H9 (cell line): Measurements from ENCODE around the gene ST6GALNAC1. TPM values are rescaled to one million over a fixed set of nuclear protein-coding genes. Genes with fewer than 3 reads are reported as not detected.

Experiments used
- DNase-seq: peaks from one replicate; pipeline ENCODE4 v3.0.0-alpha.2; 2017
- H2AFZ ChIP-seq: one replicate; pipeline ENCODE4 v1.6.1; 2013; ENCODE audit warnings: mild to moderate bottlenecking, low read length, control low read depth, moderate library complexity
- H2AK5ac ChIP-seq: 2 replicates; pipeline ENCODE4 v1.6.1; 2013; ENCODE audit warnings: low read length, control low read depth, mixed read lengths; ENCODE audit not compliant: insufficient read length
- H2BK120ac ChIP-seq: one replicate; pipeline ENCODE4 v1.6.1; 2013; ENCODE audit warnings: low read depth, mild to moderate bottlenecking, low read length, control low read depth, inconsistent platforms; ENCODE audit not compliant: poor library complexity, severe bottlenecking
- H2BK12ac ChIP-seq: 2 replicates; pipeline ENCODE4 v1.6.1; 2013; ENCODE audit warnings: low read length, control low read depth, mixed read lengths, low read depth; ENCODE audit not compliant: insufficient read length
- H2BK15ac ChIP-seq: 2 replicates; pipeline ENCODE4 v1.6.1; 2013; ENCODE audit warnings: low read depth, low read length, control low read depth
- H2BK20ac ChIP-seq: one replicate; pipeline ENCODE4 v1.6.1; 2013; ENCODE audit warnings: low read depth, mild to moderate bottlenecking, low read length, control low read depth, inconsistent platforms; ENCODE audit not compliant: poor library complexity, severe bottlenecking
- H2BK5ac ChIP-seq: 2 replicates; pipeline ENCODE4 v1.6.1; 2013; ENCODE audit warnings: low read length, control low read depth, mixed read lengths; ENCODE audit not compliant: insufficient read length
- H3K14ac ChIP-seq: 2 replicates; pipeline ENCODE4 v1.6.1; 2013; ENCODE audit warnings: low read length, control low read depth; ENCODE audit not compliant: insufficient read depth
- H3K18ac ChIP-seq: 2 replicates; pipeline ENCODE4 v1.6.1; 2013; ENCODE audit warnings: low read depth, mild to moderate bottlenecking, mixed read lengths, low read length, control low read depth; ENCODE audit not compliant: insufficient read length
- H3K23ac ChIP-seq: 2 replicates; pipeline ENCODE4 v1.6.1; 2013; ENCODE audit warnings: low read length, control low read depth, mixed read lengths, low read depth; ENCODE audit not compliant: insufficient read length
- H3K23me2 ChIP-seq: 2 replicates; pipeline ENCODE4 v1.6.1; 2013; ENCODE audit warnings: low read depth, mild to moderate bottlenecking, mixed read lengths, low read length, control low read depth; ENCODE audit not compliant: insufficient read length, poor library complexity, severe bottlenecking
- H3K27ac ChIP-seq: 2 replicates; pipeline ENCODE4 v1.5.1; 2013; ENCODE audit warnings: low read length, control low read depth, mixed read lengths, low read depth; ENCODE audit not compliant: insufficient read length
- H3K27me3 ChIP-seq: 2 replicates; pipeline ENCODE4 v1.6.1; 2013; ENCODE audit warnings: low read length, control low read depth, inconsistent platforms; ENCODE audit not compliant: insufficient read depth
- H3K4ac ChIP-seq: 2 replicates; pipeline ENCODE4 v1.6.1; 2013; ENCODE audit warnings: low read depth, mild to moderate bottlenecking, control low read depth, inconsistent platforms, low read length, moderate library complexity
- H3K4me1 ChIP-seq: 2 replicates; pipeline ENCODE4 v1.6.1; 2013; ENCODE audit warnings: low read length, control low read depth, inconsistent platforms; ENCODE audit not compliant: insufficient read depth
- H3K4me2 ChIP-seq: 2 replicates; pipeline ENCODE4 v1.6.1; 2013; ENCODE audit warnings: low read length, control low read depth, mixed read lengths; ENCODE audit not compliant: insufficient read length, insufficient read depth
- H3K56ac ChIP-seq: 2 replicates; pipeline ENCODE4 v1.6.1; 2013; ENCODE audit warnings: low read depth, mild to moderate bottlenecking, mixed read lengths, low read length, control low read depth; ENCODE audit not compliant: insufficient read length
- H3K79me1 ChIP-seq: 2 replicates; pipeline ENCODE4 v1.6.1; 2013; ENCODE audit warnings: low read depth, mild to moderate bottlenecking, moderate library complexity, low read length, control low read depth, inconsistent platforms; ENCODE audit not compliant: insufficient read depth, poor library complexity, severe bottlenecking
- H3K79me2 ChIP-seq: 2 replicates; pipeline ENCODE4 v1.6.1; 2013; ENCODE audit warnings: low read length, control low read depth, inconsistent platforms; ENCODE audit not compliant: insufficient read depth
- H3K9ac ChIP-seq: 2 replicates; pipeline ENCODE4 v1.6.1; 2013; ENCODE audit warnings: low read length, control low read depth, mixed read lengths; ENCODE audit not compliant: insufficient read length; ENCODE audit errors: extremely low read depth
- H3K9me3 ChIP-seq: one replicate; pipeline ENCODE4 v1.6.1; 2013; ENCODE audit warnings: low read depth, low read length, inconsistent platforms; ENCODE audit not compliant: control insufficient read depth
- H3T11ph ChIP-seq: one replicate; pipeline ENCODE4 v1.6.1; 2013; ENCODE audit warnings: mild to moderate bottlenecking, low read length, control low read depth, inconsistent platforms
- H4K20me1 ChIP-seq: one replicate; pipeline ENCODE4 v1.6.1; 2013; ENCODE audit not compliant: control insufficient read depth, insufficient read length, insufficient read depth
- H4K5ac ChIP-seq: 2 replicates; pipeline ENCODE4 v1.6.1; 2013; ENCODE audit warnings: low read depth, mild to moderate bottlenecking, mixed read lengths, low read length, control low read depth; ENCODE audit not compliant: insufficient read length
- H4K8ac ChIP-seq: replicated peaks from 2 replicates; pipeline ENCODE4 v1.6.1; 2013; ENCODE audit warnings: low read length, control low read depth, mixed read lengths, low read depth; ENCODE audit not compliant: insufficient read length
- H4K91ac ChIP-seq: 2 replicates; pipeline ENCODE4 v1.6.1; 2013; ENCODE audit warnings: low read depth, mild to moderate bottlenecking, moderate library complexity, mixed read lengths, low read length, control low read depth; ENCODE audit not compliant: insufficient read length
- H3K27ac Mint-ChIP-seq, 3 experiments: 2 replicates in 2 of 3; 3 replicates in 1 of 3; pipeline ENCODE4 v1.8.0; 2020 to 2021; ENCODE audit warnings: mixed read lengths in 3 of 3, mild to moderate bottlenecking in 1 of 3, moderate library complexity in 1 of 3
- H3K27me3 Mint-ChIP-seq: 2 replicates; pipeline ENCODE4 v1.8.0; 2021; ENCODE audit warnings: low read depth, mild to moderate bottlenecking, moderate library complexity, mixed read lengths
- H3K36me3 Mint-ChIP-seq, 3 experiments: 2 replicates in 2 of 3; 3 replicates in 1 of 3; pipeline ENCODE4 v1.8.0; 2020 to 2021; ENCODE audit warnings: low read depth in 3 of 3, mixed read lengths in 3 of 3; ENCODE audit not compliant: insufficient read depth in 1 of 3
- H3K4me1 Mint-ChIP-seq, 2 experiments: 2 replicates each; pipeline ENCODE4 v1.8.0; 2020; ENCODE audit warnings: mixed read lengths in 2 of 2
- H3K4me3 Mint-ChIP-seq, 2 experiments: 2 replicates in 1 of 2; 3 replicates in 1 of 2; pipeline ENCODE4 v1.8.0; 2020 to 2021; ENCODE audit warnings: mild to moderate bottlenecking in 2 of 2, mixed read lengths in 2 of 2, moderate library complexity in 1 of 2
- H3K9me3 Mint-ChIP-seq, 2 experiments: 2 replicates in 1 of 2; 3 replicates in 1 of 2; pipeline ENCODE4 v1.8.0; 2020; ENCODE audit warnings: mild to moderate bottlenecking in 2 of 2, mixed read lengths in 2 of 2, moderate library complexity in 1 of 2
- WGBS: extraction: QIAGEN DNeasy Blood & Tissue Kit; methylation state at CpG from one replicate; pipeline ENCODE4 v1.1.7; 2013; ENCODE audit warnings: missing lambda C conversion rate, low lambda C conversion rate, mixed read lengths; ENCODE audit not compliant: insufficient read length; ENCODE audit errors: extremely low coverage; 5-methylcytosine and 5-hydroxymethylcytosine counted together
- total RNA-seq: library from RNA; stranded (reverse); gene quantifications from 2 replicates; pipeline ENCODE4 v1.2.1, GENCODE V29; 2021
- TF ChIP-seq, protein P1 (sequence below): fragments of 200-600 bp; sonication (generic); conservative IDR thresholded peaks from 3 replicates; pipeline ENCODE4 v1.8.0; 2021; ENCODE audit warnings: antibody characterized with exemption, mild to moderate bottlenecking

ST6GALNAC1 gene
- total RNA-seq, 1 experiment from 2014 or later, result not detected

DNA sequence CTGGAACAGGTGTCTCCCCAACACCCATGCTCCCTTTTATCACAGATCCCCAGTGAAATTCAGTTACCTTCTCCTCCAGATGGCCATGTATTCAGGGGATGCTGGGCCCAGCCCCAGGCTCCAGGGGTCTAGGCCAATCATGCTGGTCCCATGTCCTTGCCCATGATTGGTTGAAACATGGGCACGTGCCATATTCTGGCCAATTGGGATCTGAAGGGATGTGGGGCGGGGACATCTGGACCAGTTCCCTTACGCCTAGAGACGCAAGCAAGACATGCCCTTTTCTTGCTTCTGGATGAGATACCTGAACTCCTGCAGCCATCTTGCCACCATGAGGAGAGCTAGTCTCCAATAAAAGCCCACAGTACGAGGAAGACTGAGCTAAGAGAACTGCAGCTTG lies 31.0 kb upstream of the ST6GALNAC1 start:
- Mint-ChIP-seq H3K4me3 (no peak overlapping the region), H3K27me3 (no peaks in the 10 kb centered on the region; the same call in 1 of the 2 replicates), H3K9me3 (no peaks in the 10 kb centered on the region), H3K4me1 (peaks cover 18 to 22% of the 10 kb centered on the region in 2 experiments), H3K27ac (no peak overlapping the region), H3K36me3 (no peaks in the 10 kb centered on the region)
- Histone ChIP-seq H2AFZ (no peak overlapping the region), H3K56ac (no peak overlapping the region), H3K23me2 (peaks cover 4% of the 10 kb centered on the region), H3K9me3 (no peaks in the 10 kb centered on the region), H3K18ac (no peak overlapping the region), H2BK12ac (no peak overlapping the region), H2BK5ac (no peak overlapping the region), H2BK15ac (no peak overlapping the region), H3K14ac (no peak overlapping the region), H3K79me2 (no peaks in the 10 kb centered on the region), H3K4ac (no peak overlapping the region), H3K23ac (no peak overlapping the region), H3K27ac (no peak overlapping the region), H3K27me3 (no peaks in the 10 kb centered on the region), H2AK5ac (no peak overlapping the region), H3T11ph (no peak overlapping the region), H3K79me1 (no peaks in the 10 kb centered on the region), H3K9ac (no peak overlapping the region), H3K4me1 (peaks cover 5% of the 10 kb centered on the region), H3K4me2 (no peak overlapping the region), H4K5ac (no peak overlapping the region), H2BK120ac (no peak overlapping the region), H2BK20ac (no peak overlapping the region), H4K20me1 (peaks cover 2% of the 10 kb centered on the region), H4K91ac (no peak overlapping the region), H4K8ac (no peak overlapping the region)
- no CpG with 5 or more reads among the region's 5 CpGs for WGBS
- DNase-seq, result no peak
- TF ChIP-seq, protein P1, sequence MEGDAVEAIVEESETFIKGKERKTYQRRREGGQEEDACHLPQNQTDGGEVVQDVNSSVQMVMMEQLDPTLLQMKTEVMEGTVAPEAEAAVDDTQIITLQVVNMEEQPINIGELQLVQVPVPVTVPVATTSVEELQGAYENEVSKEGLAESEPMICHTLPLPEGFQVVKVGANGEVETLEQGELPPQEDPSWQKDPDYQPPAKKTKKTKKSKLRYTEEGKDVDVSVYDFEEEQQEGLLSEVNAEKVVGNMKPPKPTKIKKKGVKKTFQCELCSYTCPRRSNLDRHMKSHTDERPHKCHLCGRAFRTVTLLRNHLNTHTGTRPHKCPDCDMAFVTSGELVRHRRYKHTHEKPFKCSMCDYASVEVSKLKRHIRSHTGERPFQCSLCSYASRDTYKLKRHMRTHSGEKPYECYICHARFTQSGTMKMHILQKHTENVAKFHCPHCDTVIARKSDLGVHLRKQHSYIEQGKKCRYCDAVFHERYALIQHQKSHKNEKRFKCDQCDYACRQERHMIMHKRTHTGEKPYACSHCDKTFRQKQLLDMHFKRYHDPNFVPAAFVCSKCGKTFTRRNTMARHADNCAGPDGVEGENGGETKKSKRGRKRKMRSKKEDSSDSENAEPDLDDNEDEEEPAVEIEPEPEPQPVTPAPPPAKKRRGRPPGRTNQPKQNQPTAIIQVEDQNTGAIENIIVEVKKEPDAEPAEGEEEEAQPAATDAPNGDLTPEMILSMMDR, result no peak
